ENCODE results near the gene WDR70. TPM values are rescaled to one million over a fixed set of nuclear protein-coding genes. Genes with fewer than 3 reads are reported as not detected.
"Not testable (repeated sequence)": the region's sequence is repeated elsewhere in the genome, so short reads cannot be mapped to it uniquely, and the experiment has no call there.

Gene WDR70
- total RNA-seq, 2 donors from 2014 or later: 25.9 to 27.0 TPM

- no peaks in the 10 kb centered on the region for H3K4me1 ChIP-seq
- peaks cover 0 to 8% (median 0%) of the 10 kb centered on the region in 3 donors for H3K9me3 ChIP-seq
- intact Hi-C loops (cut with DNase I): no loop called here
- DNase-seq (no peak), ATAC-seq (no peak)
- H3K27ac ChIP-seq: no peak overlapping the region
- no peaks in the 10 kb centered on the region for H3K36me3 ChIP-seq (replicated peaks in 1 of 2; ENCODE audit: insufficient read depth in 1 of 2, low read depth in 2 of 2)
- no peak overlapping the region for H3K4me3 ChIP-seq
- 51 to 52% methylated on average over 2 of the region's 2 CpGs for WGBS, 2 donors
- TF ChIP-seq POLR2A (IDR thresholded peaks at IDR 0.05) (no peak), CTCF (IDR thresholded peaks at IDR 0.05) (no peak)
- H3K27me3 ChIP-seq: no peaks in the 10 kb centered on the region
Measured at GRCh38 chr5:37789991-37790390, 410.9 kb downstream of the WDR70 start.

- Histone ChIP-seq H3K27me3 (no peaks in the 10 kb centered on the region), H3K4me1 (no peaks in the 10 kb centered on the region), H3K27ac (no peak overlapping the region), H3K4me3 (no peak overlapping the region), H3K36me3 (replicated peaks in 1 of 2; ENCODE audit: insufficient read depth in 1 of 2, low read depth in 2 of 2) (no peaks in the 10 kb centered on the region), H3K9me3 (peaks cover 0 to 8% (median 0%) of the 10 kb centered on the region in 3 donors)
- TF ChIP-seq POLR2A (IDR thresholded peaks at IDR 0.05) (no peak), CTCF (IDR thresholded peaks at IDR 0.05) (no peak)
- ATAC-seq (no peak), DNase-seq (no peak)
- intact Hi-C loops (cut with DNase I): no loop called here
- WGBS, 2 donors: 48 to 52% methylated on average over 2 of the region's 2 CpGs
Measured at GRCh38 chr5:37791321-37791720, 412.2 kb downstream of the WDR70 start.

GRCh38 chr5:37792975-37793631 lies 414.0 kb downstream of the WDR70 start:
- Histone ChIP-seq H3K4me3 (no peak overlapping the region), H3K36me3 (replicated peaks in 1 of 2; ENCODE audit: insufficient read depth in 1 of 2, low read depth in 2 of 2) (no peaks in the 10 kb centered on the region), H3K27me3 (no peaks in the 10 kb centered on the region), H3K4me1 (no peaks in the 10 kb centered on the region), H3K9me3 (peaks cover 0 to 8% (median 0%) of the 10 kb centered on the region in 3 donors), H3K27ac (no peak overlapping the region)
- no peak for TF ChIP-seq POLR2A (IDR thresholded peaks at IDR 0.05)
- TF ChIP-seq CTCF (IDR thresholded peaks at IDR 0.05): no peak
- 61 to 74% methylated on average over 2 of the region's 2 CpGs for WGBS, 2 donors
- no peak for DNase-seq
- intact Hi-C loops (cut with DNase I): no loop called here
- no peak for ATAC-seq

- 53 to 55% methylated on average over 2 of the region's 2 CpGs for WGBS, 2 donors
- H3K36me3 ChIP-seq (replicated peaks in 1 of 2; ENCODE audit: insufficient read depth in 1 of 2, low read depth in 2 of 2); DNase-seq; ATAC-seq; H3K4me3 ChIP-seq; H3K27me3 ChIP-seq; H3K9me3 ChIP-seq; H3K27ac ChIP-seq; H3K4me1 ChIP-seq; intact Hi-C loops (cut with DNase I): not testable (repeated sequence)
Measured at GRCh38 chr5:37795292-37795691, 416.2 kb downstream of the WDR70 start.

- H3K27me3 ChIP-seq; H3K36me3 ChIP-seq (replicated peaks in 1 of 2; ENCODE audit: insufficient read depth in 1 of 2, low read depth in 2 of 2); intact Hi-C loops (cut with DNase I); ATAC-seq; DNase-seq; H3K4me3 ChIP-seq; H3K27ac ChIP-seq; H3K4me1 ChIP-seq; H3K9me3 ChIP-seq: not testable (repeated sequence)
- 82 to 89% methylated on average over 1 of the region's 1 CpG for WGBS, 2 donors
Measured at GRCh38 chr5:37796435-37796834, 417.3 kb downstream of the WDR70 start.

- intact Hi-C loops (cut with DNase I): no loop called here
- Histone ChIP-seq H3K4me3 (no peak overlapping the region), H3K36me3 (replicated peaks in 1 of 2; ENCODE audit: insufficient read depth in 1 of 2, low read depth in 2 of 2) (no peaks in the 10 kb centered on the region), H3K27ac (no peak overlapping the region), H3K27me3 (no peaks in the 10 kb centered on the region), H3K4me1 (no peaks in the 10 kb centered on the region), H3K9me3 (no peaks in the 10 kb centered on the region)
- DNase-seq: no peak
- TF ChIP-seq CTCF (IDR thresholded peaks at IDR 0.05) (no peak), POLR2A (IDR thresholded peaks at IDR 0.05) (no peak)
- 63 to 76% methylated on average over 2 of the region's 2 CpGs for WGBS, 2 donors
- ATAC-seq: no peak
Measured at GRCh38 chr5:37799865-37800421, 420.8 kb downstream of the WDR70 start.
